ENCODE measurements around the gene NTRK3. TPM values are rescaled to one million over a fixed set of nuclear protein-coding genes. Genes with fewer than 3 reads are reported as not detected.

The NTRK3 gene
- polyA plus RNA-seq, 1 donor from 2014 or later: 42.7 TPM

- Histone ChIP-seq H3K36me3 (ENCODE audit: insufficient read depth, low read length) (no peaks in the 10 kb centered on the region), H3K4me2 (ENCODE audit: low read length) (no peak overlapping the region), H3K9me3 (ENCODE audit: low read length) (no peaks in the 10 kb centered on the region), H4K20me1 (ENCODE audit: insufficient read depth) (peaks cover 10% of the 10 kb centered on the region), H3K9me2 (ENCODE audit: insufficient read depth, low read length) (no peaks in the 10 kb centered on the region), H3K4me3 (ENCODE audit: low read length) (no peak overlapping the region), H3K27me3 (ENCODE audit: insufficient read depth, low read depth, low read length) (no peaks in the 10 kb centered on the region), H2AFZ (ENCODE audit: low read depth, low read length) (no peak overlapping the region), H3K79me2 (replicated peaks; ENCODE audit: insufficient read depth, low read length) (peaks cover 4% of the 10 kb centered on the region), H3F3A (ENCODE audit: insufficient read depth, low read length, poor library complexity, severe bottlenecking) (no peaks in the 10 kb centered on the region), H3K27ac (ENCODE audit: low read length) (no peak overlapping the region), H3K9ac (ENCODE audit: low read length) (no peak overlapping the region)
- TF ChIP-seq POLR2AphosphoS5 (IDR thresholded peaks at IDR 0.05) (no peak), RAD21 (conservative IDR thresholded peaks at IDR 0.05) (no peak), EZH2 (IDR thresholded peaks at IDR 0.05; ENCODE audit: borderline replicate concordance, insufficient read depth, low read length, poor library complexity, severe bottlenecking) (no peak), EP300 (conservative IDR thresholded peaks at IDR 0.05; ENCODE audit: poor library complexity, severe bottlenecking) (no peak), CTCF (IDR thresholded peaks at IDR 0.05; ENCODE audit: poor library complexity, severe bottlenecking) (no peak), SMC3 (conservative IDR thresholded peaks at IDR 0.05; ENCODE audit: poor library complexity) (no peak), MXI1 (conservative IDR thresholded peaks at IDR 0.05; ENCODE audit: poor library complexity, severe bottlenecking) (no peak)
- TF ChIP-seq, protein P1, sequence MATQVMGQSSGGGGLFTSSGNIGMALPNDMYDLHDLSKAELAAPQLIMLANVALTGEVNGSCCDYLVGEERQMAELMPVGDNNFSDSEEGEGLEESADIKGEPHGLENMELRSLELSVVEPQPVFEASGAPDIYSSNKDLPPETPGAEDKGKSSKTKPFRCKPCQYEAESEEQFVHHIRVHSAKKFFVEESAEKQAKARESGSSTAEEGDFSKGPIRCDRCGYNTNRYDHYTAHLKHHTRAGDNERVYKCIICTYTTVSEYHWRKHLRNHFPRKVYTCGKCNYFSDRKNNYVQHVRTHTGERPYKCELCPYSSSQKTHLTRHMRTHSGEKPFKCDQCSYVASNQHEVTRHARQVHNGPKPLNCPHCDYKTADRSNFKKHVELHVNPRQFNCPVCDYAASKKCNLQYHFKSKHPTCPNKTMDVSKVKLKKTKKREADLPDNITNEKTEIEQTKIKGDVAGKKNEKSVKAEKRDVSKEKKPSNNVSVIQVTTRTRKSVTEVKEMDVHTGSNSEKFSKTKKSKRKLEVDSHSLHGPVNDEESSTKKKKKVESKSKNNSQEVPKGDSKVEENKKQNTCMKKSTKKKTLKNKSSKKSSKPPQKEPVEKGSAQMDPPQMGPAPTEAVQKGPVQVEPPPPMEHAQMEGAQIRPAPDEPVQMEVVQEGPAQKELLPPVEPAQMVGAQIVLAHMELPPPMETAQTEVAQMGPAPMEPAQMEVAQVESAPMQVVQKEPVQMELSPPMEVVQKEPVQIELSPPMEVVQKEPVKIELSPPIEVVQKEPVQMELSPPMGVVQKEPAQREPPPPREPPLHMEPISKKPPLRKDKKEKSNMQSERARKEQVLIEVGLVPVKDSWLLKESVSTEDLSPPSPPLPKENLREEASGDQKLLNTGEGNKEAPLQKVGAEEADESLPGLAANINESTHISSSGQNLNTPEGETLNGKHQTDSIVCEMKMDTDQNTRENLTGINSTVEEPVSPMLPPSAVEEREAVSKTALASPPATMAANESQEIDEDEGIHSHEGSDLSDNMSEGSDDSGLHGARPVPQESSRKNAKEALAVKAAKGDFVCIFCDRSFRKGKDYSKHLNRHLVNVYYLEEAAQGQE (IDR thresholded peaks at IDR 0.05; ENCODE audit: borderline replicate concordance): no peak
Measured at GRCh38 chr15:88220443-88221335, 35.9 kb downstream of the NTRK3 start.

DNA sequence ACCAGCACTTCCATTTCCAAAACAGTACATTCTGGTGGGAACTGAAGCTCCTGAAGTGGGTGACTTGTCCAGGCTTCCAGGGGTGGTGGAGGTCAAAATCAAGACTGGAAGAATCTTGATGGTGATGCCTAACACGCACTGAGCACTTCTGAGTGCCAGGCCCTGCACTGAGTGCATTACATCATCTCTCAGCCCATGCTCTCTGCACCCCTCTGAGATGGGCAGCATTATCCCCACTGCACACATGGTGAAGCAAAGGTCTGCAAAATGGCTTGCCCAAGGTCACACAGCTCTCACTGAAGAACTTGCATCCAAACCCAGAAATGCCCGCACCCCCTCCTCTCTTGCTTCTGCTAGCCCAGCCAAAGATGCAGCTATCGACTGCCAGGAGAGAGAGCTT lies 36.9 kb downstream of the NTRK3 start:
- H3K79me2 ChIP-seq (replicated peaks; ENCODE audit: insufficient read depth, low read length): peaks cover 4% of the 10 kb centered on the region
- no peaks in the 10 kb centered on the region for H3K9me3 ChIP-seq (ENCODE audit: low read length)
- H3K9me2 ChIP-seq (ENCODE audit: insufficient read depth, low read length): no peaks in the 10 kb centered on the region
- no peak overlapping the region for H3K4me3 ChIP-seq (ENCODE audit: low read length)
- H3K27me3 ChIP-seq (ENCODE audit: insufficient read depth, low read depth, low read length): no peaks in the 10 kb centered on the region
- no peak overlapping the region for H3K9ac ChIP-seq (ENCODE audit: low read length)
- TF ChIP-seq TAF1 (IDR thresholded peaks at IDR 0.05; ENCODE audit: low read depth) (no peak), SMC3 (conservative IDR thresholded peaks at IDR 0.05; ENCODE audit: poor library complexity) (no peak), POLR2AphosphoS5 (IDR thresholded peaks at IDR 0.05) (no peak), RAD21 (conservative IDR thresholded peaks at IDR 0.05) (no peak), EP300 (conservative IDR thresholded peaks at IDR 0.05; ENCODE audit: poor library complexity, severe bottlenecking) (no peak), CTCF (IDR thresholded peaks at IDR 0.05; ENCODE audit: poor library complexity, severe bottlenecking) (no peak), MXI1 (conservative IDR thresholded peaks at IDR 0.05; ENCODE audit: poor library complexity, severe bottlenecking) (no peak), EZH2 (IDR thresholded peaks at IDR 0.05; ENCODE audit: borderline replicate concordance, insufficient read depth, low read length, poor library complexity, severe bottlenecking) (no peak)
- TF ChIP-seq, protein P1 (IDR thresholded peaks at IDR 0.05; ENCODE audit: borderline replicate concordance): no peak
- no peak overlapping the region for H3K4me2 ChIP-seq (ENCODE audit: low read length)
- peaks cover 10% of the 10 kb centered on the region for H4K20me1 ChIP-seq (ENCODE audit: insufficient read depth)
- no peak overlapping the region for H3K27ac ChIP-seq (ENCODE audit: low read length)
- H3K36me3 ChIP-seq (ENCODE audit: insufficient read depth, low read length): no peaks in the 10 kb centered on the region
- H2AFZ ChIP-seq (ENCODE audit: low read depth, low read length): no peak overlapping the region
- H3F3A ChIP-seq (ENCODE audit: insufficient read depth, low read length, poor library complexity, severe bottlenecking): no peaks in the 10 kb centered on the region

All from neural cell (in vitro differentiated cells).